ENCODE data around the gene ANO10.

GRCh38 chr3:43647331-43648166 is 25.7 kb upstream of the ANO10 start:
- no peak for TF ChIP-seq CTCF (IDR thresholded peaks at IDR 0.05 in 8 of 11, conservative IDR thresholded peaks at IDR 0.05 in 3 of 11)
- TF ChIP-seq POLR2A (IDR thresholded peaks at IDR 0.05), result no peak
- no peak for TF ChIP-seq POLR2AphosphoS5 (IDR thresholded peaks at IDR 0.05)

All from spleen (tissue), 7 donors.